ENCODE data around the gene CLBA1.

Gene CLBA1

DNA sequence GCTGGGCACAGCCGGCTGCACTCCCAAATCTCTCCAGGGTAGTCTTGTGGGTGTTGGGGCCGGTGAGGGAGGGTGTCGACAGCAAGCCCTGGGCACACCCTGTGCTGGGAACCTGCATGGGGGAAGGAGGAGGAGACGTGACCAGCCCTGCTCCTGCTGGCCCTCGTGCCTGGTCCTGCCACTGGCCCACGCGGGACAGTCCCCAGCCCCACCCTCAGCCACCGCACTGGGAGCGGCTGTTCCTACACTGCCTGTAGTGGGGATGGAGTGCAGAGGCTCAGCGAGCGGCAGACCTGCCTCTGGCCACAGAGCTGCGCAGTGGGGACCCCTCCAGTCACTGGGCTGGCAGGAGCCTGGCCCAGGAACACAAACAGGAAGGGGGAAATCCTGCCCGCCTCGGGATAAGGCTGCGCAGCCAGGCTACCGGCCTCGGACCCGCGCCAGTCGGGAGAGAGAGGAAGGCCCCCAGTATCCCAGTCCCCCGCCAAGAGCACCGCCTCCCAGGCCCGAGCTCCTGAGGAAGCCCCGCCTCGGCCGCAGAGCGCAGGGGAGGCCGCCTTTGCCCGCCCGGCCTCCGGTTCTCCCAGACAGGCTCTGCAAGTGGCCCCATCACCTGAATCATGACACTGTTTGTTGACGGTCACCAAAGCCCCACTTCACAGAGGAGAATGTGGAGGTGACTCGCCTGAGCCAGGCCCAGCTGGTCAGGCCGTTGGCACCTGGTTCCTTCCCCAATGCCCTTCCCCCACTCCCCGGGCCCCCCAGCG is 18.0 kb upstream of the CLBA1 start:
- H3K27me3 ChIP-seq (ENCODE audit: insufficient read depth, poor library complexity, severe bottlenecking) = peaks cover 40% of the 10 kb centered on the region
- H3K27ac ChIP-seq (replicated peaks) = no peak overlapping the region
- DNase-seq (ENCODE audit: low read depth in 1 of 2, low spot score in 1 of 2) = no peak
- TF ChIP-seq POLR2AphosphoS5 (IDR thresholded peaks at IDR 0.05; ENCODE audit: low read depth) (no peak), GABPA (IDR thresholded peaks at IDR 0.05; ENCODE audit: low read depth) (no peak), SPI1 (IDR thresholded peaks at IDR 0.05; ENCODE audit: borderline replicate concordance, low read depth) (no peak)
- TF ChIP-seq, protein P1, sequence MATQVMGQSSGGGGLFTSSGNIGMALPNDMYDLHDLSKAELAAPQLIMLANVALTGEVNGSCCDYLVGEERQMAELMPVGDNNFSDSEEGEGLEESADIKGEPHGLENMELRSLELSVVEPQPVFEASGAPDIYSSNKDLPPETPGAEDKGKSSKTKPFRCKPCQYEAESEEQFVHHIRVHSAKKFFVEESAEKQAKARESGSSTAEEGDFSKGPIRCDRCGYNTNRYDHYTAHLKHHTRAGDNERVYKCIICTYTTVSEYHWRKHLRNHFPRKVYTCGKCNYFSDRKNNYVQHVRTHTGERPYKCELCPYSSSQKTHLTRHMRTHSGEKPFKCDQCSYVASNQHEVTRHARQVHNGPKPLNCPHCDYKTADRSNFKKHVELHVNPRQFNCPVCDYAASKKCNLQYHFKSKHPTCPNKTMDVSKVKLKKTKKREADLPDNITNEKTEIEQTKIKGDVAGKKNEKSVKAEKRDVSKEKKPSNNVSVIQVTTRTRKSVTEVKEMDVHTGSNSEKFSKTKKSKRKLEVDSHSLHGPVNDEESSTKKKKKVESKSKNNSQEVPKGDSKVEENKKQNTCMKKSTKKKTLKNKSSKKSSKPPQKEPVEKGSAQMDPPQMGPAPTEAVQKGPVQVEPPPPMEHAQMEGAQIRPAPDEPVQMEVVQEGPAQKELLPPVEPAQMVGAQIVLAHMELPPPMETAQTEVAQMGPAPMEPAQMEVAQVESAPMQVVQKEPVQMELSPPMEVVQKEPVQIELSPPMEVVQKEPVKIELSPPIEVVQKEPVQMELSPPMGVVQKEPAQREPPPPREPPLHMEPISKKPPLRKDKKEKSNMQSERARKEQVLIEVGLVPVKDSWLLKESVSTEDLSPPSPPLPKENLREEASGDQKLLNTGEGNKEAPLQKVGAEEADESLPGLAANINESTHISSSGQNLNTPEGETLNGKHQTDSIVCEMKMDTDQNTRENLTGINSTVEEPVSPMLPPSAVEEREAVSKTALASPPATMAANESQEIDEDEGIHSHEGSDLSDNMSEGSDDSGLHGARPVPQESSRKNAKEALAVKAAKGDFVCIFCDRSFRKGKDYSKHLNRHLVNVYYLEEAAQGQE (IDR thresholded peaks at IDR 0.05; ENCODE audit: insufficient replicate concordance, low read depth) = no peak
- TF ChIP-seq, protein P2, sequence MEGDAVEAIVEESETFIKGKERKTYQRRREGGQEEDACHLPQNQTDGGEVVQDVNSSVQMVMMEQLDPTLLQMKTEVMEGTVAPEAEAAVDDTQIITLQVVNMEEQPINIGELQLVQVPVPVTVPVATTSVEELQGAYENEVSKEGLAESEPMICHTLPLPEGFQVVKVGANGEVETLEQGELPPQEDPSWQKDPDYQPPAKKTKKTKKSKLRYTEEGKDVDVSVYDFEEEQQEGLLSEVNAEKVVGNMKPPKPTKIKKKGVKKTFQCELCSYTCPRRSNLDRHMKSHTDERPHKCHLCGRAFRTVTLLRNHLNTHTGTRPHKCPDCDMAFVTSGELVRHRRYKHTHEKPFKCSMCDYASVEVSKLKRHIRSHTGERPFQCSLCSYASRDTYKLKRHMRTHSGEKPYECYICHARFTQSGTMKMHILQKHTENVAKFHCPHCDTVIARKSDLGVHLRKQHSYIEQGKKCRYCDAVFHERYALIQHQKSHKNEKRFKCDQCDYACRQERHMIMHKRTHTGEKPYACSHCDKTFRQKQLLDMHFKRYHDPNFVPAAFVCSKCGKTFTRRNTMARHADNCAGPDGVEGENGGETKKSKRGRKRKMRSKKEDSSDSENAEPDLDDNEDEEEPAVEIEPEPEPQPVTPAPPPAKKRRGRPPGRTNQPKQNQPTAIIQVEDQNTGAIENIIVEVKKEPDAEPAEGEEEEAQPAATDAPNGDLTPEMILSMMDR (IDR thresholded peaks at IDR 0.05; ENCODE audit: insufficient read depth, low read length) = no peak
- no peak overlapping the region for H3K4me3 ChIP-seq (replicated peaks; ENCODE audit: insufficient read depth, low read length)

GRCh38 chr14:104968153-104968527 is 17.4 kb upstream of the CLBA1 start:
- H3K27ac ChIP-seq (replicated peaks) = no peak overlapping the region

DNA sequence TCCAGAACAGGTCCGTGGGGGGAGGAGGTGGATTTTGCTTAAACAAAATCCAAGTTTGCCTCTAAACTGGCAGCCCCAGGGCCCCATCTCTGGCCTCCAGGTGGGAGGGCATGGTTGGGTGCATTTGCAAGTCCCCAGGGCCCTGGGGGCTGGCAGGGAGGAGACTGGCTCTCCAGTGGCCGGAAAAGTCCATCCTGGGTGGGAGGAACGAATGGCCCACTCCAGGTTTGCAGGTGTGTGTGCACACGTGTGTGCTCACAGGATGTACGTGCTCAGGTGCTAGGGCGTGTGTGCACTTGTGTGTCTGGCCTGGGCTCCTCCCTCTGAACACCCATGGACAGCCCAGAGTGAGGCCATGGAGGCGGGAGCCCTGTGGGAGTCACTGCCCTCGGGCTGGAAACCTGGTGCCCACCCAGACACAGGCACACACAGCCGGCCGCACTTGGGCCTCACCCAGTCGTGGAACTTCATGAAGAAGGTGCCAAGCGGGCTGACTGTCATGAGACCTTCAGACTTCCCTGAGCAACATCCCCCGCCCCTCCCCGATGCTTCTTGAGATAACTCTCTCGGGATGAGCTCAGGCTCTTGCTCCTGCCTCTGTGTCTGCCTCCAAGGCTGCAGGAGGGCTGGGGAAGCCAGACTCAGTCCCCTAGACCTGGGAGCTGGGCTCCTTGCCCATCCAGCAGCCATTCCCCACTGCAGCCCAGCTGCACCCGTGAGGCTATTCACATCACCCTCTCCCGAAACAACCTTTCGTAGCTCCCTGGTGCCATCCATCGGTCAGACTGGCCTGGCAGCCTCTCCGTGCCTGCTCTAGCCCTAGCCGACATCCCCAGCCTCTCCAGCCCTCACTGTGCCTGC is 16.8 kb upstream of the CLBA1 start:
- no peak for DNase-seq (ENCODE audit: low read depth in 1 of 2, low spot score in 1 of 2)
- Histone ChIP-seq H3K27ac (replicated peaks) (no peak overlapping the region), H3K27me3 (ENCODE audit: insufficient read depth, poor library complexity, severe bottlenecking) (peaks cover 36% of the 10 kb centered on the region), H3K4me3 (replicated peaks; ENCODE audit: insufficient read depth, low read length) (no peak overlapping the region)
- TF ChIP-seq, protein P1 (IDR thresholded peaks at IDR 0.05; ENCODE audit: insufficient replicate concordance, low read depth) = no peak
- TF ChIP-seq, protein P2 (IDR thresholded peaks at IDR 0.05; ENCODE audit: insufficient read depth, low read length) = no peak
- TF ChIP-seq SPI1 (IDR thresholded peaks at IDR 0.05; ENCODE audit: borderline replicate concordance, low read depth) (no peak), GABPA (IDR thresholded peaks at IDR 0.05; ENCODE audit: low read depth) (no peak), POLR2AphosphoS5 (IDR thresholded peaks at IDR 0.05; ENCODE audit: low read depth) (no peak)

More at GRCh38 chr14:104968153-104968527, 17.4 kb upstream of the CLBA1 start:
- peaks cover 38% of the 10 kb centered on the region for H3K27me3 ChIP-seq (ENCODE audit: insufficient read depth, poor library complexity, severe bottlenecking)
- TF ChIP-seq, protein P2 (IDR thresholded peaks at IDR 0.05; ENCODE audit: insufficient read depth, low read length) = no peak
- TF ChIP-seq POLR2AphosphoS5 (IDR thresholded peaks at IDR 0.05; ENCODE audit: low read depth) (no peak), GABPA (IDR thresholded peaks at IDR 0.05; ENCODE audit: low read depth) (no peak), SPI1 (IDR thresholded peaks at IDR 0.05; ENCODE audit: borderline replicate concordance, low read depth) (no peak)
- TF ChIP-seq, protein P1 (IDR thresholded peaks at IDR 0.05; ENCODE audit: insufficient replicate concordance, low read depth) = no peak
- no peak for DNase-seq (ENCODE audit: low read depth in 1 of 2, low spot score in 1 of 2)
- no peak overlapping the region for H3K4me3 ChIP-seq (replicated peaks; ENCODE audit: insufficient read depth, low read length)

Data from HL-60 (cell line).